ENCODE data around the gene SELENOO.
"Not testable (repeated sequence)": the region's sequence is repeated elsewhere in the genome, so short reads cannot be mapped to it uniquely, and the experiment has no call there.

The SELENOO gene

DNA sequence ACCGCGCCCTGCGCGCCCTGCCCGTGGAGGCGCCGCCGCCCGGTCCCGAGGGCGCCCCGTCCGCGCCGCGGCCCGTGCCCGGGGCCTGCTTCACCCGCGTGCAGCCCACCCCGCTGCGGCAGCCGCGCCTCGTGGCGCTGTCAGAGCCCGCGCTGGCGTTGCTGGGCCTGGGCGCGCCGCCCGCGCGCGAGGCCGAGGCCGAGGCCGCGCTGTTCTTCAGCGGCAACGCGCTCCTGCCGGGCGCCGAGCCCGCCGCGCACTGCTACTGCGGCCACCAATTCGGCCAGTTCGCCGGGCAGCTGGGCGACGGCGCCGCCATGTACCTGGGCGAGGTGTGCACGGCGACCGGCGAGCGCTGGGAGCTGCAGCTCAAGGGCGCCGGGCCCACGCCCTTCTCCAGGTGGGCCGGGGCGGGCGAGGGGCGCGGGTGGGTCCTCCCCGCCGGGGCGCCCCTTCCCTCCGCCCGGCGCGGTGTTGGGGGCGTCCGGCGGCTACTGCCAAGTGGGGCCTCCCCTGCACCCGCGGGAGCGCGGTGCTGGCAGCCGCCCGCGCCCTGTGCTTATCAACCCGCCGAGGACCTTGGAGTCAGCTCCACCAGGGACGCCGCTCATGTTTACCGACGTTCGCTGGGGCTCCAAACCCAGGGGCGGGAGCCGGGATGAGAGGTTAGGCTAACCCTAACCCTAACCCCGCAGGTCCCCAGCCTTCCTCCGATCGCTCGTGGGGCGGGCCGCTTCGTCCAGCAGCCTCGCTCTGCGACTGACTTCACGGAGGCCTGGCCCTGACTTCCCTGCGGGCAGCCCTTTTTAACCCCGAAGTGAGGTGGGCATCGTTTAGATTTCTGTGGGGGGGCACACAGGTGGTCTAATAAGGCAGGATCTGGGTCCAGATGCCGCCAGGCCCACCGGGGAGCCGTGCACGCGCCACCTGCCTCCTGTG lies 649 bp downstream of the SELENOO start:
- no peak for DNase-seq

DNA sequence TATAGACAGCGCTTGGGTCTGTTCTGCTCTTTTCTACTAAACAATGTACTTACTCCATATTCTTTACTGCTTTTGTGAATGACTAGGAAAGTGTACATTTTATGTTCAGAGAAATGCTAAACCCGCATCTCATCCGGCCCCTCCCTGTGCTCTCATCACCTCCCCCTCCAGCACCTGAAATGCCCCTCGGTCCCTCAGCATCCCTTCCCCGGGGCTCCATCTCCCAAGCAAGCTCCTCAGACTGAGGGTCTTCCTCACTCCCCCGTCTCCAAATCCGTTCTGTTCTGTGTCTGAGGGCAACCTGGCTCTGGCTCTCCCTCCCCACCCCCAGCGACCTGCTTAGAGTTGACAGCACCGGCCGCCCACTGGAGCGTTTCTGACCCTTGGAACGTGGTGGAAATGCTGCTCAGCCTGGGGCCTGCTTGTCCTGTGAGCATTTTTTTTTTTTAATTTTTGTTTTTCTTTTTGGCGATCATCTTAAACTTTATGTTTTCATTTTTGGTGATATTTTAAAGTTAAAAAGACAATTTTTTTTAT lies 1.4 kb downstream of the SELENOO start:
- DNase-seq: no peak

DNA sequence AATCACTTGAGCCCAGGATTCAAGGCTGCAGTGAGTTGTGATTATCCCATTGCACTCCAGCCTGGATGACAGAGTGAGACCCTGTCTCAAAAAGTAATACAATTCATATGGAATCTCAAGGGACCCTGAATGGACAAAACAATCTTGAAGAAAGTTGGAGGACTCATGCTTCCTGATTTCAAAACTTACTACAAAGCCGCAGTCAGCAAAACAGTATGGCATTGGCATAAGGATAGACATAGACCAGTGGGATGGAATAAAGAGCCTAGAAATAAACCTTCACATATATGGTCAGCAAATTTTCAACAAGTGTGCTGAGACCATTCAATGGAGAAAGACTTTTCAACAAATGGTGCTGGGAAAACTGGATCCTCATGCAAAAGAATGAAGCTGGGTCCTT lies 2.5 kb downstream of the SELENOO start:
- DNase-seq: no peak

DNA sequence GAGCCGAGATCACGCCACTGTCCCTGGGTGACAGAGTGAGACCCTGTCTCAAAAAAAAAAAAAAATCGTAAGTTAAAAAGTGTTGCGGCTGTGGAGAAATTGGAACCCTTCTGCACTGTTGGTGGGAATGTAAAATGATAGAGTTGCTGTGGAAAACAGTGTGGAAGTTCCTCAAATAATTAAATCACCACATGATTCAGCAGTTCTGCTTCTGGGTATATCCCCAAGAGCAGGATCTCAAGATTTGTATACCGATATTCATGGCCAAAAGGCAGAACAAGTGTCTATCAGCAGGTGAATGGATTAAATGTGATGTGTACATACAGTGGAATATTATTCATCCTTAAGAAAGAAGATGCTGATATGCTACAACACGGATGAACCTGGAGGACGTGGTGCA lies 3.8 kb downstream of the SELENOO start:
- DNase-seq: no peak

DNA sequence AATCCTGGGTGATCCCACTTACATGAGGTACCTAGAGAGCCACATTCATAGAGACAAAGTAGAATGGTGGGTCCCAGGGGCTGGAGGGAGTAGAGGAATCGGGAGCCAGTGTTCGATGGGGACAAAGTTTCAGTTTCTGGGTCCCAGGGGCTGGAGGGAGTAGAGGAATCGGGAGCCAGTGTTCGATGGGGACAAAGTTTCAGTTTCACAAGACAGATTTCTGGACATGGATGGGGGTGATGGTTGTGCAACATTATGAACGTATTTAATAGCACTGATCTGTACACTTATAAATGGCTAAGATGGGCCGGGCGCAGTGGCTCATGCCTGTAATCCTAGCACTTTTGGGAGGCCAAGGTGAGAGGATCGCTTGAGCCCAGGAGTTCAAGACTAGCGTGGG lies 4.2 kb downstream of the SELENOO start:
- not testable (repeated sequence) for DNase-seq

DNA sequence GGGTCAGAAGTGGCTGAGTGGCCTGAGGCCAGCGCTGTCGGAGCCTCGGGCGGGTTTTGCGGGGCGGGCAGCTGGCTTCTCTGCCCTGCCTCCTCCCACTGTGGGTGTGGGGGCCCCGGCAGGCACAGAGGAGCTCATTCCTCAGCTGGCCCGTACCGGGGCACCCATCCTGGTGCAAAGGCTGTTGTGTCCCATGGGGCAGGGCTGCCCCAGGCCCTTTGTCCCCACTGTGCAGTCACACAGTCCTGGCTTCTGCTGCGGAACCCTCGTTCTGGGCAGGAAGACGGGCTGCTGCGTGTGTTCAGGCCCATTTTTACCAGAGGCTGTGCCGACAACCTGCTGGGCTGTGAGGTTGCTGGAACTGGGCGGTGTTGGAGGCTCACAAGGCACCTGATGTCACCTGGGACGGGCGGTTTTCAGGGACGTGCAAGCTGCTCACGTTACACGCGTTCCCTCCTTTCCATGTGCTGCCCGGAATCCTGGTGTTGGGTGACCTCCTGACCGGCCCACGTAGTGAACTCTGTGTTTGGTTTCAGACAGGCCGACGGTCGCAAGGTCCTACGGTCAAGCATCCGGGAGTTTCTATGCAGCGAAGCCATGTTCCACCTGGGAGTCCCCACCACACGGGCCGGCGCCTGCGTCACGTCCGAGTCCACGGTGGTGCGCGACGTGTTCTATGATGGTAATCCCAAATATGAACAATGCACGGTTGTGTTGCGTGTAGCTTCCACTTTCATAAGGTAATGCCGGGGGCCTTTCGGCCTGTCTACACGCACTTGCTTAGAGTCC lies 5.2 kb downstream of the SELENOO start:
- DNase-seq: no peak

DNA sequence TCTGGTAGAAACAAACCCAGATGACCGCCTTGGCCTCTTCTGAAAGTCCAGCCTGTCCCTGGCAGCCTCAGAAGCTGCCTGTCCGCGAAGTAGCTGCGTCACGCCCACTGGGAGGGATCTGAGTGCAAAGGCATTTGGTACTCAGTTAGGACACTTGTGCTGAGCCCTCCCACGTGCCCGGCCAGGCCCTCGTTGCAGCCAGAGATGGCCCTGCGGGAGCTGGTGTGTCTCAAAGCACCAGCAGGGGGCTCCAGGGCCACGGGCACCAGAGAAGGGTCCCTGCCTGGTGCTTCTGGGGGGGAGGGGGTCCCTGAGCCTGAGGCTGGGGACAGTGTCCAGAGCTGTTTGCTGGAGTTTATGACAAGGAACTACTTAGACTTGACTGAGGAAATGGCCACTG lies 5.8 kb downstream of the SELENOO start:
- DNase-seq: peak; percentile 87

DNA sequence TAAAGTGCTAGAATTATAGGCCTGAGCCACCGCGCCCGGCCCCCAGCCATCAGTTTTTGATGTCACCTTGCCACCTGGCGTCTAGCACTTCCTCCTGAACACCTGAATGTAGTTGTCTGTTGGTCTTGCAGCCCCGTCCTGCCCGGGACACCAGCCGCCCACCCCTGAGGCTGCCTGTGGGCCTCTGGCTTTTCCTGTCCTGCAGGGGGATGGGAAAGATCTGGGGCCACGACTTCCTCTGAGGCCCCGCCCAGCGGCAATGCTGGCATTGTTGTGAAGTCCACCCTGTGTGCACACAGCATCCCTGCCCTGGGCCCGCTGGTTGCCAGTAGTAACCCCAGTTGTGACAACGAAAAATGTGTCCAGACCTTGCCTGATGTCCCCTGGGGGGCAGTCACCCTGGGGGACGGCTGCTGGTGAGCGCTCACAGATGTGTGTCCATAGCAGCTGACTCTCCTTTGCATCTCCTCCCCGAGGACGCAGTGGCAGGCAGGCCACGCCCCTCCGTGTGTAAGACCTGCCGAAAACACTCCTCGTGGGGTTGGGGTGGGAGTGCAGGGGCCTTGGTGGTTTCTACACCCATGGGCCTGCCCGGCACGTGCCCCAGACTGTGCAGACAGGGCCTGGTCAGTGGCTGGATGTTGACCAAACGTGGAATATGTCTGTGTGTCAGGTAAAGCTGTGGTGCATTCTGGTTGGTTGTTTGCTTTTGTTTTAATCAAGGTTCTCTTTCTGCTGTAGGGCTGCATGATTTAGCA lies 6.8 kb downstream of the SELENOO start:
- DNase-seq: no peak

DNA sequence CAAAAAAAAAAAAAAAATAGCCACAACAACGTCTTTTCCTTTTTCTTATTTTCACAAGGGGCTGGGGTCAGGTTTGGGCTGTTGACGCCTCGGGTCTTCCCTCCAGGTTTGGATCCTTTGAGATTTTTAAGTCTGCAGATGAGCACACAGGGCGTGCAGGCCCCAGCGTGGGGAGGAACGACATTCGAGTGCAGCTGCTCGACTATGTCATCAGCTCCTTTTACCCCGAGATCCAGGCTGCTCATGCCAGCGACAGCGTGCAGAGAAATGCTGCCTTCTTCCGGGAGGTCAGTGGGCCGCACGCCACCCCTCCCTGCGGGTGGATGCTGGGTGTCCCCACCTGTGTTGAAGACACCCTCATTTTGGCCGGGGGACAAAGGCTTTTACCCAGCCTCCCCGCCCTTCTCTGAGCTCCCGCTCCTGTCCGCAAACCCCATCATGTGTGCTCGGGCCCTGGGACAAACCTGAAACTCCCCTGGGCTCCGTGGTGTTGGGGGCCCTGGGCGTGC lies 7.7 kb downstream of the SELENOO start:
- DNase-seq: no peak

DNA sequence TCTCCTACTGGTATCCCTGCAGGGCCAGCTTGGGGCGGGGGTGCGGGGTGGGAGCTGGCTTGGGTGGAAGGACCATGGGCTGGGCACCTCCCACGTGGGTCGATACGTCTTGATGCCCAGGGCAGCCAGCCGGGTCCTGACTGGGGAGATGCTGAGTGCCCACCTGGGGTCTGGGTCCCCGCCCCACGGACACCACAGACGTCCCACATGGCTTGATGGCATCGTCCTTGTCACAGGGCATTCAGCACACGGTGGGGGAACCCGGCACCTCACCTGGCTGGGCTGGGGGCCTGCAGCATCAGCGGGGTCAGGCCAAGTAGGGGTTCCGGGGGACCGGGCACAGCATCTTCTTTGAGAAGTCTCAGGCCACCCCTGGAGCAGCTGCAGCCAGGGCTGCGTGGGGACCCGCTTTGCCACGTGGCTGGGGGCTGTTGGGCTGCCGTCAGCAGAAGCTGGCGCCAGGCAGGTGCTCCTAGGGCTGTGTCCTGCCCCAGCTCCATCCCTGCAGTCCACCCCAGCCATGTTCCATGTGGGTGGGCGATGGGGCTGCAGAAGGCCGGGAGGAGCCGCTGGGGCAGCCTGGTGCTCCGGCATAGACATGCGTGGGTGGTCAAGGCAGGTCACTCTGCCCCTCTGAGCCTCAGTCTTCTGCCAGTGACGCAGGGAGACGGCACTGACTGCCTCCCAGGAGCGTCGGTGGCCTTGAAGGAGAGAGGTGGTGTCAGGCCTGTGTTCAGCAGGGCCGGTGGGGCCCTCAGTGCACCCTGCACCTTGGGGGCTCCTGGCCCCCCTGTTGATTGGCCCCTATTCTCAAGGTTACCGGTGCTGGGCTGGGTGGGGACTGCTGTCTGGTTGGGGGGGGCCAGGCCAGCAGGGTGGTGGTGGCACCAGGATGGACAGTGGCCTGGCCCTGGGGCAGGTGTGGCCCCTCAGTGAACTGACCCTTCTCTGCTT lies 8.4 kb downstream of the SELENOO start:
- no peak for DNase-seq

DNA sequence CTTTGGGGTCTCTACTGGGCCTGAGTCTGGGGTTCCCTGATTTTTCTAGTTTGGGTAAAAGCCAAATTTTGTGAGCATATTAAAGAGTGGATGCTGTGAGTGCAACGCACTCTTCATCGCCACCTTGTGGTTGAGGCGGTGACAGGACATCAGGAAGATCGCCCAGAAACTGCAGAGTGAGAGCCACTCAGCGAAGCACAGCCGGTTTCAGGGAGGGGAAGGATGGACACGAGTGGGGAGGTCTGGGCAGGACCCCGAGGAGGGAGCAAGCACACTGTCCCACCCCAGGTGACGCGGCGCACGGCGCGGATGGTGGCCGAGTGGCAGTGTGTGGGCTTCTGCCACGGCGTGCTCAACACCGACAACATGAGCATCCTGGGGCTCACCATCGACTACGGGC lies 9.1 kb downstream of the SELENOO start:
- DNase-seq: no peak

DNA sequence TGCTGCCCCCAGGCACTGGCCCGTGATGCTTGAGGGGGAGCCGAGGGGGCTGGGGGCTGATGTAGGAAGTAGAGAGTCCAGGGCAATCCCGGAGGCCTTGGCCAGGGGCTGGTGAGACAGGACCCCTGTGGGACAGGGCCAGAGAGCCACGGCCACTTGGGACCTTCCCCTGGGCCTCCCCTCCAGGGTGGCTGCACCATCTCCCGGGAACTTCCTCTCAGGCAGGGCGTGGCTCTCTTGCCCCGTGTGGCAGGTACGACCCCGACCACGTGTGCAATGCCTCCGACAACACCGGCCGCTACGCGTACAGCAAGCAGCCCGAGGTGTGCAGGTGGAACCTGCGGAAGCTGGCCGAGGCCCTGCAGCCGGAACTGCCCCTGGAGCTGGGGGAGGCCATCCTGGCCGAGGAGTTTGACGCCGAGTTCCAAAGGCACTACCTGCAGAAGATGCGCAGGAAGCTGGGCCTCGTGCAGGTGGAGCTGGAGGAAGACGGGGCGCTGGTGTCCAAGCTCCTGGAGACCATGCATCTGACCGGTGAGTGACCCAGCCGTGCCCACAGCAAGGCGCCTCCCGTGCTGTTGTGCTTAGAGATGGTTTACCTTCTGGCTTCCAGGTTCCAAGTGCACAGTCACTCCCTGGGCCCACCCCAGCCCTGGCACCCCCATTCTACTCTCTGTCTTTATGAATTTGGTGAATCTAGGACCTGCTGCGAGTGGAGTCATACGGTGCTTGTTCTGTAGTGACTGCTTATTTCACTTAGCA lies 9.7 kb downstream of the SELENOO start:
- DNase-seq: no peak

DNA sequence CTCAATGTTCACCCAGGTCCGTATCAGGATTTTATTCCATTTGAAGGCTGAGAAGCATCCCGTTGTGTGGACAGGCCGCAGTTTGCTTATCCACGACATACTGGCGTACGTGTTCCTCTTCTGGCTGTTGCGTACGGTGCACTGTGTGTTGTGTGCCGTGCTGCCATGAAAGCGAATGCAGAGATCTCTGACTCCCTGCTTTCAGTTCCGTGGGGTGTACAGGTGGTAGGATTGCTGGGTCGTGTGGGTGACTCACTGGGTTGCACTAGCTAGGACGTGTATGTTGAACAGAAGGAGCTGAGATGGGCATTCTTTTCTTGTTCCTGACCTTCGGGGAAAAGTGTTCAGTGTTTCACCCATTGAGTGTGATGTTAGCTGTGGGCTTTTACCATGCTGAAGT lies 10.3 kb downstream of the SELENOO start:
- no peak for DNase-seq

DNA sequence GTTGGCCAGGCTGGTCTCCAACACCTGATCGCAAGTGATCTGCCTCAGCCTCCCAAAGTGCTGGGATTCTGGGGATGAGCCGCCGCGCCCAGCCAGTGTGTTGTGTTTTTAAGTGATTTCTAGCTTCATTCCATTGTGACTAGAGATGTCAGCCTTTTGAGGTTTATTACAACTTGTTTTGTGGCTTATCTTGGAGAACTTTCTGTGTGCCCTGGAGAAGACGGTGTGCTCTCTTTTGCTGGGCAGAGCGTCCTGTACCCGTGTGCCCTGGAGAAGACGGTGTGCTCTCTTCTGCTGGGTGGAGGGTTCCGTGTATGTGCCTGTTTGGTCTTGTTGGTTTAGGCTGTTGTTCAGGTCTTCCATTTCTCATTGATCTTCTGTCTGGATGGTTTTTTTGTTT lies 12.5 kb downstream of the SELENOO start:
- no peak for DNase-seq

DNA sequence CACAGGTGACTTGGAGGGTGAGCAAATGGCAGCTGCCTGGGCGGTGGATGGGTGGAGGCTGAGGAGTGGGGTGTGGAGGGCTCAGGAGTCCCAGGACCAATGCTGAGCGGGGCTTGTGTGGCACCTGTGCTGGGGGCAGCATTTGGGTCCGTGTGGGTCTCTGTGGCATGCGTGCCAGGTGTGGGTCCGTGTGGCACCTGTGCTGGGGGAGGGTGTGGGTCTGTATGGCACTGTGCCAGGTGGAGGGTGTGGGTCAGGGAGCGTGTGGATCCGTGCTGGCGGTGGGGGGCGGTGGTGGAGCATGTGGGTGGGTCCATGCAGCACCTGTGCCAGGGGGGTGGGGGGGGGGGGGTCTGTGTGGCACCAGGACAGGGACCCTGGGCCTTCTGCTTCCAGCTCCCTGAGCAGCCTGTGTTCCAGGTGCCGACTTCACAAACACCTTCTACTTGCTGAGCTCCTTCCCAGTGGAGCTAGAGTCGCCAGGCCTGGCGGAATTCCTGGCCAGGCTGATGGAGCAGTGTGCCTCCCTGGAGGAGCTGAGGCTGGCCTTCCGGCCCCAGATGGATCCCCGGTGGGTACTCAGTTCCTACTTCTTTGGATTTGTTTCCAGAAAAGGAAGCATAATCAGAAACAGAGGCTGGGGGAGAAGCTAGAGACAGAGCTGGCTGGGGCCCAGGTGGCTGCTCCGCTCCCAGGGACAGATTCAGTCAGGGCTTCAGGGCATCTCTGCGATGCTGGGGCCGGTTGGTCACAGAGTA lies 14.7 kb downstream of the SELENOO start:
- DNase-seq: no peak

DNA sequence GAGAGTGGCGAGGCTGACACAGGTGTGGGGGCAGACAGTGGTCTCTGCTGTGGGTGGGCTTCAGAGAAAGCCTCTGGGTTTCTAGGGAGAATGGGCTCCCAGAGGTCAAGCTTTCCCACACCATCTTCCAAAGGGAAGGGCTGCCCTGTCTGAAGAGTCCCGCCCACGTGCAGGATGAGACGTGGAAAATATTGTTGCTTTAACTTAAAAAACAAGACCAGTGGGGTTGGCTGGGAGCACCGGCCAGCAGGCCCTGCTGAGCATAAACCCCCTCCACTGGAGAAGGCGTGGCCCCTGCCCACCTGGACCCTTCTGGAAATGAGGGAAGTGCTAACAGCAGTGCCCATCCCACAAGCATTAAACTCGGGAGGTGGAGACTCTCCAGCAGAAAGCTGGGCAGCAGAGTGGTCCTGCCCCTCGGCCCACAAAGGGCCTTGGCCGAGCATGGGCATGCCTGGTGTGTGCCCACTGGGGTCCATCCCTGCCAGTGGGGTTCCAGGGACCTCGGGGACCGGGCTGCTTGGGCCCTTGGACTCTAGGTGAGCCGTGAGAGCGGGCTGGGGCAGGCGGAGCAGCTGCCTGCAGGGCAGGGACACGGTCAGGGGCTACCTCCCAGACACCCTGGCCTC lies 15.4 kb downstream of the SELENOO start:
- no peak for DNase-seq

DNA sequence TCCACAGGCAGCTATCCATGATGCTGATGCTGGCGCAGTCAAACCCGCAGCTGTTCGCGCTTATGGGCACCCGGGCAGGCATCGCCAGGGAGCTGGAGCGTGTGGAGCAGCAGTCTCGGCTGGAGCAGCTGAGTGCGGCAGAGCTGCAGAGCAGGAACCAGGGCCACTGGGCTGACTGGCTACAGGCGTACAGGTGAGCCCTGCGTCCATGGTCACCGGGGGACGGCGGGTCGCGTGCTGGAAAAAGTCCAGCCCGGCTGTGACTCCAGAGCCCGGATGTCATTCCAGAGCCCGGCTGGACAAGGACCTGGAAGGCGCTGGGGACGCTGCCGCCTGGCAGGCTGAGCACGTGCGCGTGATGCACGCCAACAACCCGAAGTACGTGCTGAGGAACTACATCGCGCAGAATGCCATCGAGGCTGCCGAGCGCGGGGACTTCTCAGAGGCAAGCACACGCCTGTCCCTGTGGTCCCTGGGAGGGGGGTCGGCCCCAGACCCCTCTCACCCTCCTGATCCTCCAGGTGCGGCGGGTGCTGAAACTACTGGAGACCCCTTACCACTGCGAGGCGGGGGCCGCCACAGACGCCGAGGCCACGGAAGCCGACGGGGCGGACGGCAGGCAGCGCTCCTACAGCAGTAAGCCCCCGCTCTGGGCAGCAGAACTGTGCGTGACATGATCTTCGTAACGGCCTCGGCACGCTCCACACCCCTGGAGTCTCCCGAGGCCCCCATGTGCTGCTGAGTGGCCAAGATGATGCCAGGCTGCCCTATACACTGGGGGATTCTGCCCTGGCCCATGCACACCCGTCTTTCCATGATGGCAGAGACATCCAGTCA lies 16.1 kb downstream of the SELENOO start:
- no peak for DNase-seq

DNA sequence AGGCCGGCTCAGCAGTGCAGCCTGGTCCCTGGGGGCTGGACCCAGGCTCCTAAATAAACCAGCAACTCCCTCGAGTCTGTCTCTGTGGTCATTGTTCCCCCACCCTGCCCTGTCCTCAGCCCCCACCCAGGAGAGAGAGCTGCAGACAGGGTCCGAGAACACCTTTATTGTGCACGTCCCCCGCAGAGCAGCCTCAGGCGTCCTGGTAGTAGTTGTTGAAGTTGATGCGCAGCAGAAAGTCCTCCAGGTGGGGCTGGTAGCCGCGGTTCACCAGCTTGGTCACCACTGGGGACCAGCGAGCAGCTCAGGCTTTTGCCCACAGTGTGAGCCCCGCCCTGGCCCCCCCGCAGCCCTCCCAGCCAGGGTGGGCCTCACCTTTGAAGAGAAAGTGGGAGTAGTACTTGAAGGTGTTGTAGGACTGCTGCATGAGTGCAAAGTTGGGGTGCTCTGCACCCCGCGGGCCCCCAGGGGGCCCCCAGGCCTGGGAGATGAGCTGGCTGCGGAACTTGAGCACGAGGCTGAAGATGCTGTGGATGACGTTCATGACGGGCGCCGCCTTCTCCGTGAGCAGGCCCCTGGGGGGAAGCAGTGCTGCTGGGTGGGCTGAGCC lies 16.8 kb downstream of the SELENOO start:
- DNase-seq: no peak
